BE2C (cell line): ENCODE results near the gene LDB3.

Source experiments
- DNase-seq: peaks from one replicate; pipeline ENCODE4 v3.0.0-alpha.2; 2020
- H3K27me3 ChIP-seq: fragments of 250-450 bp; sonication (Bioruptor Pico); 2 replicates; pipeline ENCODE4 v1.5.1; 2020; ENCODE audit warnings: mild to moderate bottlenecking
- H3K36me3 ChIP-seq: fragments of 250-450 bp; sonication (Bioruptor Pico); 2 replicates; pipeline ENCODE4 v1.5.1; 2020; ENCODE audit warnings: mild to moderate bottlenecking
- H3K4me1 ChIP-seq: fragments of 250-450 bp; sonication (Bioruptor Pico); 2 replicates; pipeline ENCODE4 v1.5.1; 2020
- H3K4me3 ChIP-seq: 2 replicates; pipeline ENCODE4 v1.5.1; 2011; ENCODE audit warnings: low read depth, low read length
- H3K9me3 ChIP-seq: fragments of 250-450 bp; sonication (Bioruptor Pico); 2 replicates; pipeline ENCODE4 v1.5.1; 2020
- CTCF ChIP-seq: IDR thresholded peaks from 2 replicates; pipeline ENCODE4 v1.5.1; 2012; ENCODE audit warnings: mild to moderate bottlenecking, low read depth, low read length

Gene LDB3

GRCh38 chr10:86755454-86755739 is 87.1 kb downstream of the LDB3 start:
- no peaks in the 10 kb centered on the region for H3K27me3 ChIP-seq
- TF ChIP-seq CTCF: no peak
- no peaks in the 10 kb centered on the region; the same call in none of the 2 replicates for H3K36me3 ChIP-seq
- DNase-seq: no peak
- H3K4me1 ChIP-seq: no peaks in the 10 kb centered on the region
- H3K4me3 ChIP-seq: peak overlapping the region; percentile 85
- H3K9me3 ChIP-seq: no peaks in the 10 kb centered on the region

GRCh38 chr10:86755740-86756510 is 87.6 kb downstream of the LDB3 start:
- Histone ChIP-seq H3K36me3 (peaks cover 2% of the 10 kb centered on the region), H3K4me1 (no peaks in the 10 kb centered on the region), H3K9me3 (no peaks in the 10 kb centered on the region), H3K4me3 (peak overlapping the region; percentile 85), H3K27me3 (no peaks in the 10 kb centered on the region)
- TF ChIP-seq CTCF: no peak
- DNase-seq: peak; percentile 94

GRCh38 chr10:86756511-86757112 is 88.3 kb downstream of the LDB3 start, which contains the start of gene BMPR1A:
Gene BMPR1A (plus strand): TSS chr10:86756619. CDS start chr10:86876019, 119,400 bp downstream.
- Histone ChIP-seq H3K4me1 (no peaks in the 10 kb centered on the region), H3K36me3 (peaks cover 2% of the 10 kb centered on the region), H3K4me3 (peak within 1 kb of the TSS; percentile 92), H3K27me3 (no peaks in the 10 kb centered on the region), H3K9me3 (no peaks in the 10 kb centered on the region)
- no peak for DNase-seq
- no peak for TF ChIP-seq CTCF

GRCh38 chr10:86757113-86757972 is 89.0 kb downstream of the LDB3 start:
- DNase-seq: peak; percentile 24
- Histone ChIP-seq H3K4me1 (no peaks in the 10 kb centered on the region), H3K9me3 (no peaks in the 10 kb centered on the region), H3K4me3 (peak overlapping the region; percentile 92), H3K27me3 (no peaks in the 10 kb centered on the region), H3K36me3 (peaks cover 2% of the 10 kb centered on the region)
- peak; percentile 36 for TF ChIP-seq CTCF

- peak overlapping the region; percentile 92 for H3K4me3 ChIP-seq
- no peaks in the 10 kb centered on the region for H3K9me3 ChIP-seq
- no peaks in the 10 kb centered on the region for H3K27me3 ChIP-seq
- peaks cover 2% of the 10 kb centered on the region for H3K36me3 ChIP-seq
- H3K4me1 ChIP-seq: no peaks in the 10 kb centered on the region
- no peak for DNase-seq
- TF ChIP-seq CTCF: no peak
These were observed 90.1 kb downstream of the LDB3 start for GRCh38 chr10:86758189-86759072.
